NCI-H446 (cell line): ENCODE data around the gene COL6A3.
"Not testable (repeated sequence)": the region's sequence is repeated elsewhere in the genome, so short reads cannot be mapped to it uniquely, and the experiment has no call there.

Source experiments
- DNase-seq, 2 experiments: peaks; one replicate each; lab custom pipeline; 2025; lab: John Stamatoyannopoulos, UW

Gene COL6A3

GRCh38 chr2:237315829-237316225, 98.1 kb downstream of the COL6A3 start:
- no peak for DNase-seq

GRCh38 chr2:237315170-237315828, 98.7 kb downstream of the COL6A3 start:
- DNase-seq: peak in 1 of 2 experiments; percentile 58

GRCh38 chr2:237314681-237315080, 99.3 kb downstream of the COL6A3 start:
- no peak for DNase-seq

GRCh38 chr2:237314198-237314597, 99.8 kb downstream of the COL6A3 start:
- DNase-seq: no peak

GRCh38 chr2:237312021-237312755, 101.8 kb downstream of the COL6A3 start:
- DNase-seq: no peak

- no peak for DNase-seq
Observed at GRCh38 chr2:237310515-237311114, 103.3 kb downstream of the COL6A3 start.

GRCh38 chr2:237309416-237309815, 104.5 kb downstream of the COL6A3 start:
- no peak for DNase-seq

- peak in 1 of 2 experiments; percentile 58 for DNase-seq
Observed at GRCh38 chr2:237309011-237309410, 105.0 kb downstream of the COL6A3 start.

- DNase-seq: no peak
Observed at GRCh38 chr2:237307474-237307873, 106.5 kb downstream of the COL6A3 start.

- DNase-seq: no peak
Observed at GRCh38 chr2:237306787-237307170, 107.2 kb downstream of the COL6A3 start.

- no peak for DNase-seq
Observed at GRCh38 chr2:237306083-237306786, 107.7 kb downstream of the COL6A3 start.

GRCh38 chr2:237305579-237305978, 108.4 kb downstream of the COL6A3 start:
- no peak for DNase-seq

- peak in 1 of 2 experiments; percentile 67 for DNase-seq
Observed at GRCh38 chr2:237304763-237305514, 109.0 kb downstream of the COL6A3 start.

- not testable (repeated sequence) for DNase-seq
Observed at GRCh38 chr2:237303244-237303643, 110.7 kb downstream of the COL6A3 start.

GRCh38 chr2:237301595-237301994, 112.4 kb downstream of the COL6A3 start:
- no peak for DNase-seq

- DNase-seq: peak; percentile 61 to 74
Observed at GRCh38 chr2:237300739-237301138, 113.2 kb downstream of the COL6A3 start.

GRCh38 chr2:237299906-237300305, 114.1 kb downstream of the COL6A3 start:
- peak; percentile 66 to 85 for DNase-seq

- no peak for DNase-seq
Observed at GRCh38 chr2:237298151-237299118, 115.5 kb downstream of the COL6A3 start.

GRCh38 chr2:237297421-237298150, 116.4 kb downstream of the COL6A3 start:
- peak; percentile 49 to 75 for DNase-seq

- no peak for DNase-seq
Observed at GRCh38 chr2:237296756-237297155, 117.2 kb downstream of the COL6A3 start.
